ENCODE data around the gene RPS15.

Gene RPS15

GRCh38 chr19:1399079-1399478 lies 39.1 kb upstream of the RPS15 start:
- TF ChIP-seq CTCF (IDR thresholded peaks at IDR 0.05; ENCODE audit: low read depth, low read length), result no peak
- H3K4me3 ChIP-seq (ENCODE audit: low read depth, low read length), result no peak overlapping the region

- TF ChIP-seq CTCF (IDR thresholded peaks at IDR 0.05; ENCODE audit: low read depth, low read length), result no peak
- H3K4me3 ChIP-seq (ENCODE audit: low read depth, low read length), result no peak overlapping the region
These were observed 38.5 kb upstream of the RPS15 start for GRCh38 chr19:1399745-1400144.

GRCh38 chr19:1400281-1401137 lies 37.7 kb upstream of the RPS15 start:
- H3K4me3 ChIP-seq (ENCODE audit: low read depth, low read length), result peak overlapping the region; percentile 71
- no peak for TF ChIP-seq CTCF (IDR thresholded peaks at IDR 0.05; ENCODE audit: low read depth, low read length)

GRCh38 chr19:1401138-1401888 lies 36.9 kb upstream of the RPS15 start, which contains the start of gene GAMT:
Gene GAMT, minus strand, starts transcription at chr19:1401542. Its CDS starts 66 bp downstream, at chr19:1401476.
- peak; percentile 40 for TF ChIP-seq CTCF (IDR thresholded peaks at IDR 0.05; ENCODE audit: low read depth, low read length)
- H3K4me3 ChIP-seq (ENCODE audit: low read depth, low read length), result peak within 1 kb of the TSS; percentile 71

- peak overlapping the region; percentile 71 for H3K4me3 ChIP-seq (ENCODE audit: low read depth, low read length)
- no peak for TF ChIP-seq CTCF (IDR thresholded peaks at IDR 0.05; ENCODE audit: low read depth, low read length)
These were observed 36.3 kb upstream of the RPS15 start for GRCh38 chr19:1401889-1402217.

- H3K4me3 ChIP-seq (ENCODE audit: low read depth, low read length), result no peak overlapping the region
- no peak for TF ChIP-seq CTCF (IDR thresholded peaks at IDR 0.05; ENCODE audit: low read depth, low read length)
These were observed 35.7 kb upstream of the RPS15 start for GRCh38 chr19:1402411-1403070.

All from WI38 (cell line).